ENCODE measurements around the gene CC2D1A.

GRCh38 chr19:13935765-13936510 is 29.9 kb downstream of the CC2D1A start:
- TF ChIP-seq CTCF (IDR thresholded peaks at IDR 0.05 in 8 of 11, conservative IDR thresholded peaks at IDR 0.05 in 3 of 11) (no peak), POLR2AphosphoS5 (IDR thresholded peaks at IDR 0.05) (no peak)

Measured in spleen (tissue), 7 donors.